Measurements from ENCODE around the gene DNAH6. TPM values are rescaled to one million over a fixed set of nuclear protein-coding genes. Genes with fewer than 3 reads are reported as not detected.
"Not testable (repeated sequence)": the region's sequence is repeated elsewhere in the genome, so short reads cannot be mapped to it uniquely, and the experiment has no call there.

The DNAH6 gene
- total RNA-seq, 2 donors from 2014 or later = 0.69 to 1.6 TPM

GRCh38 chr2:84491256-84491655, 25.0 kb upstream of the DNAH6 start:
- Mint-ChIP-seq H3K27ac (no peak overlapping the region), H3K4me3 (no peak overlapping the region), H3K9me3 (no peaks in the 10 kb centered on the region), H3K27me3 (no peaks in the 10 kb centered on the region), H3K4me1 (peaks cover 5% of the 10 kb centered on the region), H3K36me3 (ENCODE audit: low read depth) (no peaks in the 10 kb centered on the region)
- no peak for ATAC-seq (replicated peaks)

- Mint-ChIP-seq H3K36me3 (ENCODE audit: low read depth) (no peaks in the 10 kb centered on the region), H3K27me3 (no peaks in the 10 kb centered on the region), H3K4me3 (no peak overlapping the region), H3K4me1 (peaks cover 5% of the 10 kb centered on the region), H3K27ac (no peak overlapping the region), H3K9me3 (no peaks in the 10 kb centered on the region)
- ATAC-seq (replicated peaks) = no peak
Measured at GRCh38 chr2:84491741-84492140, 24.6 kb upstream of the DNAH6 start.

GRCh38 chr2:84492571-84492970, 23.7 kb upstream of the DNAH6 start:
- Mint-ChIP-seq H3K27me3 (no peaks in the 10 kb centered on the region), H3K27ac (no peak overlapping the region), H3K4me3 (no peak overlapping the region), H3K36me3 (ENCODE audit: low read depth) (no peaks in the 10 kb centered on the region), H3K4me1 (peaks cover 5% of the 10 kb centered on the region), H3K9me3 (no peaks in the 10 kb centered on the region)
- ATAC-seq (replicated peaks) = no peak

GRCh38 chr2:84493514-84493913, 22.8 kb upstream of the DNAH6 start:
- no peaks in the 10 kb centered on the region for H3K27me3 Mint-ChIP-seq
- no peak for ATAC-seq (replicated peaks)
- no peak overlapping the region for H3K27ac Mint-ChIP-seq
- H3K9me3 Mint-ChIP-seq = no peaks in the 10 kb centered on the region
- H3K36me3 Mint-ChIP-seq (ENCODE audit: low read depth) = no peaks in the 10 kb centered on the region
- peaks cover 9% of the 10 kb centered on the region for H3K4me1 Mint-ChIP-seq
- no peak overlapping the region for H3K4me3 Mint-ChIP-seq

- ATAC-seq (replicated peaks) = no peak
- Mint-ChIP-seq H3K36me3 (ENCODE audit: low read depth) (no peaks in the 10 kb centered on the region), H3K9me3 (no peaks in the 10 kb centered on the region), H3K27ac (no peak overlapping the region), H3K4me3 (no peak overlapping the region), H3K27me3 (no peaks in the 10 kb centered on the region), H3K4me1 (peaks cover 9% of the 10 kb centered on the region)
Measured at GRCh38 chr2:84494070-84494469, 22.2 kb upstream of the DNAH6 start.

GRCh38 chr2:84495539-84496146, 20.7 kb upstream of the DNAH6 start:
- Mint-ChIP-seq H3K27me3 (no peaks in the 10 kb centered on the region), H3K4me1 (peaks cover 9% of the 10 kb centered on the region), H3K9me3 (no peaks in the 10 kb centered on the region), H3K27ac (no peak overlapping the region), H3K4me3 (no peak overlapping the region), H3K36me3 (ENCODE audit: low read depth) (no peaks in the 10 kb centered on the region)
- peak; percentile 80 for ATAC-seq (replicated peaks)

- H3K27me3 Mint-ChIP-seq = no peaks in the 10 kb centered on the region
- H3K36me3 Mint-ChIP-seq (ENCODE audit: low read depth) = no peaks in the 10 kb centered on the region
- H3K27ac Mint-ChIP-seq = no peak overlapping the region
- peaks cover 9% of the 10 kb centered on the region for H3K4me1 Mint-ChIP-seq
- H3K9me3 Mint-ChIP-seq = no peaks in the 10 kb centered on the region
- ATAC-seq (replicated peaks) = no peak
- no peak overlapping the region for H3K4me3 Mint-ChIP-seq
Measured at GRCh38 chr2:84496386-84496785, 19.9 kb upstream of the DNAH6 start.

- H3K9me3 Mint-ChIP-seq = no peaks in the 10 kb centered on the region
- peaks cover 9% of the 10 kb centered on the region for H3K4me1 Mint-ChIP-seq
- H3K4me3 Mint-ChIP-seq = no peak overlapping the region
- H3K36me3 Mint-ChIP-seq (ENCODE audit: low read depth) = no peaks in the 10 kb centered on the region
- no peaks in the 10 kb centered on the region for H3K27me3 Mint-ChIP-seq
- no peak overlapping the region for H3K27ac Mint-ChIP-seq
- ATAC-seq (replicated peaks) = no peak
Measured at GRCh38 chr2:84497285-84497684, 19.0 kb upstream of the DNAH6 start.

GRCh38 chr2:84498150-84498799, 18.0 kb upstream of the DNAH6 start:
- Mint-ChIP-seq H3K4me1 (peaks cover 9% of the 10 kb centered on the region), H3K27me3 (no peaks in the 10 kb centered on the region), H3K9me3 (no peaks in the 10 kb centered on the region), H3K27ac (no peak overlapping the region), H3K4me3 (no peak overlapping the region), H3K36me3 (ENCODE audit: low read depth) (no peaks in the 10 kb centered on the region)
- peak; percentile 74 for ATAC-seq (replicated peaks)

- not testable (repeated sequence) for H3K27ac Mint-ChIP-seq; H3K27me3 Mint-ChIP-seq; ATAC-seq (replicated peaks); H3K4me3 Mint-ChIP-seq; H3K9me3 Mint-ChIP-seq; H3K4me1 Mint-ChIP-seq; H3K36me3 Mint-ChIP-seq (ENCODE audit: low read depth)
Measured at GRCh38 chr2:84511024-84511423, 5.3 kb upstream of the DNAH6 start.

GRCh38 chr2:84515788-84516187, 510 bp upstream of the DNAH6 start:
- no peak for ATAC-seq (replicated peaks)

GRCh38 chr2:84519332-84519957, 3.1 kb downstream of the DNAH6 start:
- no peak for ATAC-seq (replicated peaks)

More at GRCh38 chr2:84515788-84516187, 510 bp upstream of the DNAH6 start:
- Mint-ChIP-seq H3K27ac (peak overlapping the region; percentile 88), H3K36me3 (ENCODE audit: low read depth) (no peaks in the 10 kb centered on the region), H3K27me3 (no peaks in the 10 kb centered on the region), H3K9me3 (no peaks in the 10 kb centered on the region), H3K4me3 (peak overlapping the region; percentile 82), H3K4me1 (peaks cover 5% of the 10 kb centered on the region)

GRCh38 chr2:84526562-84526961, 10.3 kb downstream of the DNAH6 start:
- H3K4me1 Mint-ChIP-seq = peaks cover 6% of the 10 kb centered on the region
- no peak for ATAC-seq (replicated peaks)
- no peak overlapping the region for H3K4me3 Mint-ChIP-seq
- H3K27me3 Mint-ChIP-seq = no peaks in the 10 kb centered on the region
- no peaks in the 10 kb centered on the region for H3K36me3 Mint-ChIP-seq (ENCODE audit: low read depth)
- no peaks in the 10 kb centered on the region for H3K9me3 Mint-ChIP-seq
- peak overlapping the region; percentile 61 for H3K27ac Mint-ChIP-seq

More at GRCh38 chr2:84519332-84519957, 3.1 kb downstream of the DNAH6 start:
- no peaks in the 10 kb centered on the region for H3K36me3 Mint-ChIP-seq (ENCODE audit: low read depth)
- no peaks in the 10 kb centered on the region for H3K27me3 Mint-ChIP-seq
- no peaks in the 10 kb centered on the region for H3K9me3 Mint-ChIP-seq
- H3K4me1 Mint-ChIP-seq = peaks cover 5% of the 10 kb centered on the region
- H3K4me3 Mint-ChIP-seq = no peak overlapping the region
- no peak overlapping the region for H3K27ac Mint-ChIP-seq

- H3K9me3 Mint-ChIP-seq = no peaks in the 10 kb centered on the region
- ATAC-seq (replicated peaks) = peak; percentile 63
- H3K36me3 Mint-ChIP-seq (ENCODE audit: low read depth) = no peaks in the 10 kb centered on the region
- no peaks in the 10 kb centered on the region for H3K27me3 Mint-ChIP-seq
- H3K4me3 Mint-ChIP-seq = no peak overlapping the region
- H3K27ac Mint-ChIP-seq = peak overlapping the region; percentile 61
- peaks cover 6% of the 10 kb centered on the region for H3K4me1 Mint-ChIP-seq
Measured at GRCh38 chr2:84527137-84528129, 11.1 kb downstream of the DNAH6 start.

All from activated T-helper 17 cell treated with anti-CD3 and anti-CD28 coated beads, Interleukin-2, amount 50 U/mL, for 72 hours (primary cell).